NT2/D1 (cell line): ENCODE measurements around the gene NUP50.

Experiments used
- DNase-seq: peaks from one replicate; pipeline ENCODE4 v3.0.0-alpha.2; 2011; ENCODE audit warnings: low read depth, low spot score
- H3K27me3 ChIP-seq: 2 replicates; pipeline ENCODE4 v1.6.0; 2011; ENCODE audit warnings: mild to moderate bottlenecking; ENCODE audit not compliant: insufficient read length, insufficient read depth
- H3K36me3 ChIP-seq: 2 replicates; pipeline ENCODE4 v1.6.1; 2011; ENCODE audit warnings: mild to moderate bottlenecking, low read length, mixed read lengths; ENCODE audit not compliant: insufficient read depth, insufficient read length
- H3K4me1 ChIP-seq: 2 replicates; pipeline ENCODE4 v1.5.1; 2011; ENCODE audit not compliant: insufficient read depth, insufficient read length
- H3K4me3 ChIP-seq: 2 replicates; pipeline ENCODE4 v1.5.1; 2011; ENCODE audit warnings: low read depth; ENCODE audit not compliant: insufficient read length
- H3K9ac ChIP-seq: 2 replicates; pipeline ENCODE4 v1.6.0; 2011; ENCODE audit warnings: low read depth; ENCODE audit not compliant: insufficient read length
- H3K9me3 ChIP-seq: 2 replicates; pipeline ENCODE4 v1.5.1; 2011; ENCODE audit warnings: mild to moderate bottlenecking, low read length; ENCODE audit not compliant: insufficient read depth
- SUZ12 ChIP-seq: IDR thresholded peaks from 2 replicates; pipeline ENCODE4 v1.6.1; 2011; ENCODE audit not compliant: insufficient read length, insufficient read depth; ENCODE audit errors: extremely low read depth
- YY1 ChIP-seq: IDR thresholded peaks from 2 replicates; pipeline ENCODE4 v1.6.1; 2011; ENCODE audit not compliant: insufficient read length, insufficient read depth
- ZNF274 ChIP-seq: IDR thresholded peaks from 2 replicates; pipeline ENCODE4 v1.6.1; 2011; ENCODE audit warnings: mild to moderate bottlenecking, low read depth, low read length

Gene NUP50

GRCh38 chr22:45162531-45162930, 1.2 kb upstream of the NUP50 start:
- Histone ChIP-seq H3K9ac (peak overlapping the region; percentile 78), H3K36me3 (peaks cover 34% of the 10 kb centered on the region), H3K27me3 (no peaks in the 10 kb centered on the region), H3K4me1 (no peaks in the 10 kb centered on the region), H3K9me3 (no peaks in the 10 kb centered on the region), H3K4me3 (peak overlapping the region; percentile 74)
- no peak for DNase-seq
- TF ChIP-seq YY1, result no peak
- TF ChIP-seq ZNF274, result no peak
- TF ChIP-seq SUZ12, result no peak

- TF ChIP-seq SUZ12 (no peak), YY1 (no peak), ZNF274 (no peak)
- no peak for DNase-seq
- Histone ChIP-seq H3K9me3 (no peaks in the 10 kb centered on the region), H3K9ac (peak overlapping the region; percentile 78), H3K27me3 (no peaks in the 10 kb centered on the region), H3K4me3 (peak overlapping the region; percentile 74), H3K36me3 (peaks cover 32% of the 10 kb centered on the region), H3K4me1 (no peaks in the 10 kb centered on the region)
Observed at GRCh38 chr22:45163099-45163450, 650 bp upstream of the NUP50 start.

GRCh38 chr22:45164270-45165088, 754 bp downstream of the NUP50 start:
- Histone ChIP-seq H3K9me3 (no peaks in the 10 kb centered on the region), H3K4me1 (no peaks in the 10 kb centered on the region)
- TF ChIP-seq SUZ12 (no peak), ZNF274 (no peak), YY1 (no peak)

GRCh38 chr22:45166932-45167331, 3.2 kb downstream of the NUP50 start:
- H3K4me1 ChIP-seq, result no peaks in the 10 kb centered on the region
- DNase-seq, result no peak
- no peaks in the 10 kb centered on the region for H3K9me3 ChIP-seq
- no peak for TF ChIP-seq SUZ12
- TF ChIP-seq YY1, result no peak
- no peak for TF ChIP-seq ZNF274
- H3K9ac ChIP-seq, result no peak overlapping the region
- no peaks in the 10 kb centered on the region for H3K27me3 ChIP-seq
- no peak overlapping the region for H3K4me3 ChIP-seq
- H3K36me3 ChIP-seq, result peaks cover 55% of the 10 kb centered on the region

More at GRCh38 chr22:45164270-45165088, 754 bp downstream of the NUP50 start:
- Histone ChIP-seq H3K9ac (peak overlapping the region; percentile 88), H3K4me3 (peak overlapping the region; percentile 54), H3K27me3 (no peaks in the 10 kb centered on the region), H3K36me3 (peaks cover 38% of the 10 kb centered on the region)
- DNase-seq, result no peak

DNA sequence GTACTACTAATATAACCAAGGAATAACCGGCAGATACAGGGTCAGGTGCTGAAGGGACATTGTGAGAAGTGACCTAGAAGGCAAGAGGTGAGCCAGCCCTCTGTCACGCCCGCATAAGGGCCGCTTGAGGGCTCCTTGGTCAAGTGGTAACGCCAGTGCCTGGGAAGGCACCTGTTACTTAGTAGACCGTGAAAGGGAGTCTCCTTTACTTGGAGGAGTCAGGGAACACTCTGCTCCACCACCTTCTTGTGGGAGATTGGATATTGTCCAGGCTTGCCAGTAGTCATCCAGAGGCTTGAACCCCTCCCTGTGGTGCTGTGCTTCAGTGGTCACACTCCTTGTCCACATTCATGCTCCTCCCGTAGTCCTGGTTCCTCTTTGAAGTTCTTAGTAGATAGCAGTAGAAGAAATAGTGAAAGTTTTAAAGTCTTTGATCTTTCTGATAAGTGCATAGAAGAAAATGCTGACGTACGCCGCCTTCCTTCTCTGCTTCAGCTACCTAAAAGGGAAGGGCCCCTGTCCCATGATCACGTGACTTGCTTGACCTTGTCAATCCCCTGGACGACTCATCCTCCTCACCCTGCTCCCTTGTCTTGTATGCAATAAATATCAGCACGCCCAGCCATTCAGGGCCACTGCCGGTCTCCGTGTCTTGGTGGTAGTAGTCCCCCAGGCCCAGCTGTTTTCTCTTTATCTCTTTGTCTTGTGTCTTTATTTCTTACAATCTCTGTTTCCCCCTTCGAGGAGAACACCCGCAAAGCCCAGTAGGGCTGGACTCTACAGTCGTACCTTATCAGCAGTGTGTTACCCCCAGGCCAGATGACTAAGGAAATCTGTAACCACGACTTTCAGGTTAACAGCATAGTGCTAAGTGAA, 6.1 kb downstream of the NUP50 start:
- Histone ChIP-seq H3K27me3 (no peaks in the 10 kb centered on the region), H3K4me1 (peaks cover 4% of the 10 kb centered on the region), H3K4me3 (no peak overlapping the region), H3K9me3 (no peaks in the 10 kb centered on the region), H3K9ac (no peak overlapping the region), H3K36me3 (peaks cover 82% of the 10 kb centered on the region)
- no peak for DNase-seq
- TF ChIP-seq YY1 (no peak), ZNF274 (no peak), SUZ12 (no peak)

DNA sequence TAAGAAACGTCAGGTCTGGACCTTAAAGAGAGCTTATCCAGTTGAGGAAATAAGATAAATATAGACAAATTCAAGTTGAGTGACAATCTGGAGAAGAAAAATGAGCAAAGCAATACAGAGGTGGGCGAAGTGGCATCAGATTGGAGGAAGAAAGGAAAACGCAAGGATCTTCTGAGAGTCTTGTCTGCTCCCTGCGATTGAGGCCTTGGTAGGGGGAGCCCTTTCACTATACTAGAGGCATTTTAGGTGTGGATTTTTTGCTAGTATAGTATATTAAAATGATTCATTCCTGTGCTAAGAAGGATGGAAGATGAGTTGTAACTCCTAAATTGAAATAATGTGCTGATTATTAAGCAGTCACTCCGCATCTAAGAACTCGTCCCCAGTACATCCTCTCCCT, 8.1 kb downstream of the NUP50 start:
- Histone ChIP-seq H3K4me1 (peaks cover 4% of the 10 kb centered on the region), H3K9me3 (no peaks in the 10 kb centered on the region), H3K27me3 (no peaks in the 10 kb centered on the region), H3K9ac (no peak overlapping the region), H3K36me3 (peaks cover 88% of the 10 kb centered on the region), H3K4me3 (no peak overlapping the region)
- no peak for DNase-seq
- TF ChIP-seq YY1 (no peak), SUZ12 (no peak), ZNF274 (no peak)

GRCh38 chr22:45172881-45173585, 9.3 kb downstream of the NUP50 start:
- Histone ChIP-seq H3K9me3 (no peaks in the 10 kb centered on the region), H3K4me3 (no peak overlapping the region), H3K36me3 (peaks cover 88% of the 10 kb centered on the region), H3K9ac (no peak overlapping the region), H3K4me1 (peaks cover 4% of the 10 kb centered on the region), H3K27me3 (no peaks in the 10 kb centered on the region)
- TF ChIP-seq SUZ12 (no peak), ZNF274 (no peak), YY1 (no peak)
- DNase-seq, result no peak
